HL-60 (cell line): Measurements from ENCODE around the gene PPFIA3.
"Not testable (repeated sequence)": the region's sequence is repeated elsewhere in the genome, so short reads cannot be mapped to it uniquely, and the experiment has no call there.

Experiments
- DNase-seq, 2 experiments: peaks; one replicate each; pipeline ENCODE4 v3.0.0-alpha.2; 2010 to 2020; ENCODE audit warnings: low read depth in 1 of 2, low spot score in 1 of 2
- H3K27ac ChIP-seq: fragments of 250-450 bp; sonication (Bioruptor Pico); replicated peaks from 2 replicates; pipeline ENCODE4 v1.5.1; 2020; ENCODE audit warnings: mild to moderate bottlenecking, moderate library complexity
- H3K27me3 ChIP-seq: fragments of 250-450 bp; sonication (Bioruptor Pico); 2 replicates; pipeline ENCODE4 v1.5.1; 2021; ENCODE audit warnings: mild to moderate bottlenecking, moderate library complexity; ENCODE audit not compliant: insufficient read depth, poor library complexity, severe bottlenecking
- H3K4me3 ChIP-seq: replicated peaks from 2 replicates; pipeline ENCODE4 v1.5.1; 2011; ENCODE audit warnings: mild to moderate bottlenecking, control low read depth, low read length; ENCODE audit not compliant: insufficient read depth
- CTCF ChIP-seq: IDR thresholded peaks from one replicate; pipeline ENCODE4 v1.5.1; 2011; ENCODE audit warnings: low read length, control low read depth, inconsistent platforms; ENCODE audit not compliant: insufficient read depth
- GABPA ChIP-seq: IDR thresholded peaks from 2 replicates; pipeline ENCODE4 v1.6.1; 2012; ENCODE audit warnings: low read depth
- POLR2AphosphoS5 ChIP-seq: IDR thresholded peaks from 2 replicates; pipeline ENCODE4 v1.6.1; 2012; ENCODE audit warnings: low read depth
- REST ChIP-seq: IDR thresholded peaks from 2 replicates; pipeline ENCODE4 v1.6.1; 2012; ENCODE audit warnings: low read depth; ENCODE audit not compliant: insufficient replicate concordance
- SPI1 ChIP-seq: IDR thresholded peaks from 2 replicates; pipeline ENCODE4 v1.6.1; 2012; ENCODE audit warnings: low read depth, mild to moderate bottlenecking, borderline replicate concordance

PPFIA3 gene

GRCh38 chr19:49145573-49146407, 26.4 kb downstream of the PPFIA3 start:
- Histone ChIP-seq H3K27ac (no peak overlapping the region), H3K27me3 (peaks cover 25% of the 10 kb centered on the region), H3K4me3 (no peak overlapping the region; the same call in 1 of the 2 replicates)
- no peak for TF ChIP-seq SPI1
- no peak for TF ChIP-seq REST
- TF ChIP-seq CTCF = peak; percentile 65
- TF ChIP-seq GABPA = no peak
- DNase-seq = peak; percentile 44 to 67

GRCh38 chr19:49146408-49146770, 27.0 kb downstream of the PPFIA3 start:
- H3K27ac ChIP-seq, H3K4me3 ChIP-seq: not testable (repeated sequence)
- DNase-seq = peak in 1 of 2 experiments; percentile 19
- peaks cover 30% of the 10 kb centered on the region for H3K27me3 ChIP-seq

- Histone ChIP-seq H3K27me3 (peaks cover 39% of the 10 kb centered on the region), H3K4me3 (no peak overlapping the region), H3K27ac (no peak overlapping the region)
- no peak for TF ChIP-seq GABPA
- TF ChIP-seq POLR2AphosphoS5 = no peak
- no peak for TF ChIP-seq REST
- TF ChIP-seq CTCF = no peak
- no peak for TF ChIP-seq SPI1
- no peak for DNase-seq
Measured at GRCh38 chr19:49148044-49148682, 28.8 kb downstream of the PPFIA3 start.

- peak; percentile 63 to 66 for DNase-seq
- Histone ChIP-seq H3K4me3 (peak overlapping the region; percentile 54; the same call in 1 of the 2 replicates), H3K27me3 (peaks cover 39% of the 10 kb centered on the region), H3K27ac (no peak overlapping the region)
- TF ChIP-seq POLR2AphosphoS5 (no peak), REST (peak; percentile 83)
Measured at GRCh38 chr19:49148784-49149651, 29.7 kb downstream of the PPFIA3 start.
